ENCODE measurements around the gene ENAH. TPM values are rescaled to one million over a fixed set of nuclear protein-coding genes. Genes with fewer than 3 reads are reported as not detected.
"Not testable (repeated sequence)": the region's sequence is repeated elsewhere in the genome, so short reads cannot be mapped to it uniquely, and the experiment has no call there.

The ENAH gene
- total and polyA plus RNA-seq, 2 experiments from 2014 or later: 109 to 184 TPM

DNA sequence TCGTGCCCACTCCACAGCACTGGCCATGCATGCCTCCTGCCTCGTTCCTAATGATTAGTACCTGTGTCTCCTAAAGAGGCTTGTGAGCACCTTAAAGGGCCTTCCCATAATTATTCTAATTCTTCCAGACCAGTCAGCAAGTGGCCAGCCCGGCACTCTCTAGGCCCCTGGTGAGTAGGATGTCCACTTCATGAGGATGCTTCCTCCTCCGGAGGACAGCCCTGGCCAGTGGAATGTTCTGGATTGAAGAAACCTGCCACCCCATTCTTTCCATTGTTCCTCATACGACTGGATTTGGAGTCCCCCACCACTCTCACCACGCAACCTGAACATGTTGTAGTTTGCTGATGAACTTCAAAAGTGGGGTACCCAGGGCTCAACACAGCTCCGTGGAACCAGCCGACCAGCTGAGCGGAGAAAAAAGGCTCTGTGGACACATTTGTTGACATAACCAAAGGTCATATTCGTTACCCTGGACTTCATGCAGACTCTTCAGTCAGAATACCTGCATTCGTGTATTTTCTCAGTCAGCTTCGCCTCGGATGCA, 178.4 kb downstream of the ENAH start (continued):
- TF ChIP-seq REST (IDR thresholded peaks at IDR 0.05; ENCODE audit: unreplicated experiment) (no peak), NANOG (IDR thresholded peaks at IDR 0.05; ENCODE audit: borderline replicate concordance) (no peak), ZNF114 (CRISPR knock-in tag; IDR thresholded peaks at IDR 0.05) (no peak), CREB1 (CRISPR knock-in tag; IDR thresholded peaks at IDR 0.05; ENCODE audit: low read depth) (no peak), EZH2phosphoT487 (IDR thresholded peaks at IDR 0.05; ENCODE audit: unreplicated experiment) (no peak), EZH2 (IDR thresholded peaks at IDR 0.05; ENCODE audit: low read depth, unreplicated experiment) (no peak), POLR2AphosphoS5 (IDR thresholded peaks at IDR 0.05; ENCODE audit: low read depth) (no peak), JUNB (IDR thresholded peaks at IDR 0.05; ENCODE audit: unreplicated experiment) (no peak)
- TF ChIP-seq, protein P1, sequence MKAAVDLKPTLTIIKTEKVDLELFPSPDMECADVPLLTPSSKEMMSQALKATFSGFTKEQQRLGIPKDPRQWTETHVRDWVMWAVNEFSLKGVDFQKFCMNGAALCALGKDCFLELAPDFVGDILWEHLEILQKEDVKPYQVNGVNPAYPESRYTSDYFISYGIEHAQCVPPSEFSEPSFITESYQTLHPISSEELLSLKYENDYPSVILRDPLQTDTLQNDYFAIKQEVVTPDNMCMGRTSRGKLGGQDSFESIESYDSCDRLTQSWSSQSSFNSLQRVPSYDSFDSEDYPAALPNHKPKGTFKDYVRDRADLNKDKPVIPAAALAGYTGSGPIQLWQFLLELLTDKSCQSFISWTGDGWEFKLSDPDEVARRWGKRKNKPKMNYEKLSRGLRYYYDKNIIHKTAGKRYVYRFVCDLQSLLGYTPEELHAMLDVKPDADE (IDR thresholded peaks at IDR 0.05): no peak

DNA sequence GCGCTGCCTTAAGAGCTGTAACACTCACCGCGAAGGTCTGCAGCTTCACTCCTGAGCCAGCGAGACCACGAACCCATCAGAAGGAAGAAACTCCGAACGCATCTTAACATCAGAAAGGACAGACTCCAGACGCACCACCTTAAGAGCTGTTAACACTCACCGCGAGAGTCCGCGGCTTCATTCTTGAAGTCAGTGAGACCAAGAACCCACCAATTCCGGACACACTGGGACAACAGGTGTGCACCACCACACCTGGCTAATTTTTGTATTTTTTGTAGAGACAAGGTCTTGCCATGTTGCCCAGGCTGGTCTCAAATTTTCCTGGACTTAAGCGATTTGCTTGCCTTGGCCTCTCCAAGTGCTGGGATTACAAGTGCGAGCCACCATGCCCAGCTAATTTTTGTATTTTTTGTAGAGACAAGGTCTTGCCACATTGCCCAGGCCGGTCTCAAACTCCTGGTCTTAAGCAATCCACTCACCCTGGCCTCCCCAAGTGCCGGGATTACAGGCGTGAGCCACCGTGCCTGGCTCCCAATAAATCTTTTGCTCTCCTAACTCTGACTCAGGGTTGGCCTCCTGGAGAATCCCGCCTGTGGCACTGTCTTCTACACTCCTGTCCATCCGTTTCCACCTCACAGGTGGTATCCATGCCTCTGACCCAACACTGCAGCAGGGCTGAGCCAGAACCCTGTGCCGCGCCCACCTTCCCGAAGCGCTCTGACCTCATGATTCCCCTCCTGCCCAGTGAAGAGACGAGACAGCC, 179.1 kb downstream of the ENAH start:
- H3F3A ChIP-seq (replicated peaks; ENCODE audit: low read depth); H3K9me2 ChIP-seq (ENCODE audit: insufficient read depth); DNase-seq (ENCODE audit: low spot score); H4K20me1 ChIP-seq (replicated peaks; ENCODE audit: insufficient read depth); H3K79me2 ChIP-seq (replicated peaks; ENCODE audit: insufficient read depth); H3K9me3 Mint-ChIP-seq; H3K27ac Mint-ChIP-seq; H3K27ac ChIP-seq (ENCODE audit: low read depth); H3K36me3 ChIP-seq (ENCODE audit: insufficient read depth); H3K4me2 ChIP-seq; H3K36me3 Mint-ChIP-seq (ENCODE audit: low read depth); ATAC-seq; H3K27me3 ChIP-seq (ENCODE audit: insufficient read depth); H3K4me1 ChIP-seq (ENCODE audit: insufficient read depth); H3K4me3 ChIP-seq; H2AFZ ChIP-seq; H3K4me3 Mint-ChIP-seq: not testable (repeated sequence)
- Mint-ChIP-seq H3K4me1 (peaks cover 12% of the 10 kb centered on the region), H3K27me3 (ENCODE audit: insufficient read depth, low read depth, poor library complexity) (peaks cover 17% of the 10 kb centered on the region)

GRCh38 chr1:225473266-225473665, 179.7 kb downstream of the ENAH start:
- H3F3A ChIP-seq (replicated peaks; ENCODE audit: low read depth); H3K27me3 ChIP-seq (ENCODE audit: insufficient read depth); H3K9me3 Mint-ChIP-seq; ATAC-seq; H4K20me1 ChIP-seq (replicated peaks; ENCODE audit: insufficient read depth); H3K4me2 ChIP-seq; H3K36me3 ChIP-seq (ENCODE audit: insufficient read depth); H3K27ac Mint-ChIP-seq; H3K36me3 Mint-ChIP-seq (ENCODE audit: low read depth); H3K4me3 ChIP-seq; H2AFZ ChIP-seq; H3K79me2 ChIP-seq (replicated peaks; ENCODE audit: insufficient read depth); H3K27ac ChIP-seq (ENCODE audit: low read depth); H3K4me3 Mint-ChIP-seq; DNase-seq (ENCODE audit: low spot score); H3K9me2 ChIP-seq (ENCODE audit: insufficient read depth); H3K4me1 ChIP-seq (ENCODE audit: insufficient read depth): not testable (repeated sequence)
- peaks cover 17% of the 10 kb centered on the region for H3K27me3 Mint-ChIP-seq (ENCODE audit: insufficient read depth, low read depth, poor library complexity)
- H3K4me1 Mint-ChIP-seq: peaks cover 12% of the 10 kb centered on the region
